Fibroblast of skin of left quadriceps (primary cell): ENCODE data around the gene LRRC26.

ENCODE experiments used
- DNase-seq, 2 experiments: peaks; one replicate each; pipeline ENCODE4 v3.0.0-alpha.2; 2013; ENCODE audit warnings: low read depth in 2 of 2

Gene LRRC26, protein sequence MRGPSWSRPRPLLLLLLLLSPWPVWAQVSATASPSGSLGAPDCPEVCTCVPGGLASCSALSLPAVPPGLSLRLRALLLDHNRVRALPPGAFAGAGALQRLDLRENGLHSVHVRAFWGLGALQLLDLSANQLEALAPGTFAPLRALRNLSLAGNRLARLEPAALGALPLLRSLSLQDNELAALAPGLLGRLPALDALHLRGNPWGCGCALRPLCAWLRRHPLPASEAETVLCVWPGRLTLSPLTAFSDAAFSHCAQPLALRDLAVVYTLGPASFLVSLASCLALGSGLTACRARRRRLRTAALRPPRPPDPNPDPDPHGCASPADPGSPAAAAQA

DNA sequence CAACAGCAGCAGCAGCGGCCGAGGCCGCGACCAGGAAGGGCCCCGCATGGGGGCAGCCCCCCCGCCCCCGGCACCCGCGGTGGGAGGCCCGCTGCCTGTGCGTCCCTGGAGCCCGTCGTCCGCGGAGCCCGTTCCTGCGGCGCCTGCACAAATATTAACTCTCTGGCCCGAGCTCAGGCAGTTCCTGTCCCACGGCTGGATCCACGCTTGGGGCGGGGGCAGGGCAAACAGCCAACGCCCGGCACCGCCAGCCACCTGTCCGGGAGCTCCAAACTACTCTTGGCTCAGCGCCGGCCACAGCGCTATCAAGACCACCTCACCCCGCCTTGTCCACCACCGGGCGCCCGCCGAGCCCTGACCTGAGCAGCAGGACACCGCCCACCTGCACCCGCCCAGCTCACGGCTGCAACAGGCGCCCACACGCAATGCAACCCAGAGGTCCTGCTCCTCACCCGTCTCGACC lies at the start of gene LRRC26:
LRRC26 (minus strand) TSS at position 156 of the 463 bp plus-strand sequence; CDS start at position 48, 108 bp downstream.
- DNase-seq, result no peak

DNA sequence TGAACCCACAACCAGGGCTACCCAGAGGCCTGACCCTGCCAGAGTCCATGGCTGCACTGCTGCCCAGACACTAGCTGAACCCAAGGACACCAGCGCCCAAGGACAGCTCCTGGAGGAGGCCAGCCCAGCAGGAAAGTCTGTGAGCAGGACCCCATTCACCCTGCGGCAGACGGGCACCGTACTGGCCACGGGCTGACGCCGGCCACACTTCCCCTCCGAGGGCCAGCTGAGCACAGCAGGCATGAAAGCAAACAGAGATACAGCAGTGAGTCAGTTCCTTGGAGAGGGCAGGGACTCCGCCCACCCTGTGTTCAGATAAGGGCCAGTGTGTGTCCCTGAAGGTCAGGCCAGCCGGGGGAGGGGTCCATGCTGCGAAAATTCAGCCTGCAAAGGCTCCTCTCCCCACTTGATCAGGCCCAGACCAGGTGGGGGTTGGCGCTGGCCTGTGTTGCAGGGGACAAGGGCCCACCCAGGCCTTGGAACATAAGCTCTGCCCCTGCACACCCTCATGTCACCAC lies 49.0 kb upstream of the LRRC26 start:
- DNase-seq, result no peak

DNA sequence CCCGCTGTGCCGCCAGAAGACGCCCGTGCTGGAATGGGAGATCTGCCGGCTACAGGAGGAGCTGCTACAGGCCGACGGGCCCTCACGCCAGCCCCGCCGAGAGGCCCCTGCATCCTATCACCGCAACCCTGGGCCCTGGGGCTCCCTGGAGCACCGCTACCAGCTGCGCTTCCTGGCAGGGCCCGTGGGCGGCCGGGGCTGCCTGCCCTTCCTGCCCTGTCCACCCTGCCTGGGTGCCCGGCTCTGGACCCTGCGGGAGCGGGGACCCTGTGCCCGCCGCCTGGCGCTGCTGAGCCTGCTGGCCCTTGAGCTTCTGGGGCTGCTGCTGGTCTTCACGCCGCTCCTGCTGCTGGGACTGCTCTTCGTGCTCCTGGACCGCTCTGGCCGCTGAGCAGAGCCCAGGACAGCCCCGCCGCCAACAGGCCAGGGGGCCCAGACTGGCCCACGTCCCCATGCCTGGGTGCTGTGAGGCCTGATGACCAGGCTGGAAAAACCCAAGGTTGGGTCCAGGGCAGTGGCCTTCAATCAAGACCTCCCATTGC lies 48.4 kb upstream of the LRRC26 start:
- no peak for DNase-seq

DNA sequence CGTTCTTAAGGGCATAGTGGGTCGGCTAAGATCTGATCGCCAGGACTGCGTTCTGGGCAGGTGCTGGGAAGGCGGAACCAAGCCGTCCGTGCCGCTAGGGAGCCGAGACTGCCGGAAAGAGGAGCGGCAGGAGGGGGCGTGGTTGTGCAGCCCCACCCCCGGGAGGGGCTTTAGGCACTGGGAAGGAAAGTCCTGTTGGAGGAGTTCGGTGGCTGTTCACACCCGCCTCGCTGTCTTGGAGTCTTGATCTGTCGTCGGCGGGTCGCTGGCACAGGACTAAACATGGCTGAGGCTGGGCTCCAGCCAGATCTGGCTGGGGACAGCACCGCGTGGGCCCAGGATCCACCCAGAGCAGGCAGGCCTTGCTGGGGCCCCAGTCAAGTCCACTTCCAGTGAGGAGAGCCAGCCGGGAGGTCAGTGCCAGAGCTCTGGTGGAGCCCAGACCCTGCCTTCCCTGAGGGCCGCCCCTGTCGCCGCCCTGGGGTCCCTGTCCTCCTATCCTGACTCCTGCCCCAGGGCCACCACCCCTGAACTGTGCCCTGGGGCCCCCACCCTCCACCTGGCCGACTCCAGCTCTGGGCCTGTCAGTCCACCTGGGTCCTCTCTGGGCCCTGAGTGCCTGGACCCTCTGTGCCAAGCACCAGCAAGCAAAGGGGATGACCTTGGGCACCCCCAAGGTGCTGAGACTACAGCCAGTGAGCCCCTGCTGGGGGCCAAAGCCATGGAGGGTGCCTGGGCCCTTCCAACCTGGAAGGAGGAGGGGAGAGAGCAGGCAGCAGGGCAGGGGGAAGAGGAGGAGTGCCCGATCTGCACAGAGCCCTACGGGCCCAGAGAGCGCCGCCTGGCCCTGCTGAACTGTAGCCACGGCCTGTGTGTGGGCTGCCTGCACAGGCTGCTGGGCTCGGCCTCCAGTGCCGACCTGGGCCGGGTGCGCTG lies 47.7 kb upstream of the LRRC26 start:
- no peak for DNase-seq

DNA sequence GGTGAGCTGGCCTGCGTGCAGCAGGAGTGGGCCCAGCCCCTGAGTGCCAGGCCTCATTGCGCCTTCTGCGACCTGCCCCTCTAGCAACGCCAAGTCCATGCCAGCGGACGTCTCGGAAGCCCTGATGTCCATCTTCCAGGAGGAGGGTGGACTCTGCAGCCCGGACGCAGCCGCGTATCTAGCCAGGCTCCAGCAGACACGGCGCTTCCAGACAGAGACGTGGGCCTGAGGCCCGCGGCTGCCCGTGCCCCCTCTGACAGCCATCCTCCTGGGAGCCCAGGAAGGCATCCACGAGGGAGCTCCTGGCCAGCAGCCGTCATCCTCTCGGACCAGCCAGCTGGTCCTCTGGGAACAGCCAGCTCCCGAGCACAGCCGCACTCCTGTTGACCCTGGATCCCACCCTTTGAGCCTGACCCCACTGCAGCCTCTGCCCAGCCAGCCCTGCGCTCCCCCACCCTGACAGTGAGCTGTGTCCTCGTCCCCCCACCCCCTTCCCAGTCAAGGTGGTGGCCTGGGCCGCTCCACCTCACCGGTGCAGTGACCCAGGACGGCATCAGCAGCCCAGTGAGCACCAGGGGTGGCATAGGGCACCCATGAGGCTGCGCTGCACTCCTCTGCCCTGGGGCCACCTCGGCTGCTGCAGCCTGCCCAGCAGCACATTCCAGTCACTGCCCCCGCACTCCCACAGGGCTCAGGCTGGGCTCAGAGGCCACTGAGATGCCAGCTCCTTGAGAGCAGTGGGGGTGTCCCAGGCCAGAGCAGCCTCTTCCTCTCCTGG lies 46.5 kb upstream of the LRRC26 start:
- DNase-seq, result no peak

DNA sequence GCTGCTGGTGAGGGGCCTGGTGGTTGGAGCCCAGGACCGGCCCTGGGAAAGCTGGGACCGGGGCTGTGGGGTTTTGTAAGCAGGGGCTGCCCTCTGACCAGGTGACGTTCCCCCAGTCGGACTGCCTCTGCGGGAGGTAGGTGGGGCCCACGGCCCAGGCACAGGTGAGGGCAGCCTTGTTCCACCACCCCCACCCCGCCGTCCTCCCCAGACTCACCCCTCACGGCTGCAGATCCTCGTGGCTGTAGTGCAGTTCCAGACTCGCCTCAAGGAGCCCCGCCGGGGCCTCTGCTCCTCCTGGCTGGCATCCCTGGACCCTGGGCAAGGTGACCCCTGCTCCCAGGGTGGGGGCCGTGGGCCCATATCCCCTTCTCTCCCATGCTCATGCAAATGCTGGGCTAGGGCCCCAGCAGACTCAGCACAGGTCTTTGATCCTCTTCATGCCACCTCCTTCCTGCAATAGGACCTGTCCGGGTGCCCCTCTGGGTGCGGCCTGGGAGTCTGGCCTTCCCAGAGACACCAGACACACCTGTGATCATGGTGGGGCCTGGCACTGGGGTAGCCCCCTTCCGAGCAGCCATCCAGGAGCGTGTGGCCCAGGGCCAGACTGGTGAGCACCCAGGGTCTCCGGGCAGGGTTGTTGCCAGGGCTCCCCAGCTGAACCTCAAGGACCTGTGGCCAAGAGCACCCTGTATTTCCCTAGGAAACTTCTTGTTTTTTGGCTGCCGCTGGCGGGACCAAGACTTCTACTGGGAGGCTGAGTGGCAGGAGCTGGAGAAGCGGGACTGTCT lies 45.5 kb upstream of the LRRC26 start:
- no peak for DNase-seq

DNA sequence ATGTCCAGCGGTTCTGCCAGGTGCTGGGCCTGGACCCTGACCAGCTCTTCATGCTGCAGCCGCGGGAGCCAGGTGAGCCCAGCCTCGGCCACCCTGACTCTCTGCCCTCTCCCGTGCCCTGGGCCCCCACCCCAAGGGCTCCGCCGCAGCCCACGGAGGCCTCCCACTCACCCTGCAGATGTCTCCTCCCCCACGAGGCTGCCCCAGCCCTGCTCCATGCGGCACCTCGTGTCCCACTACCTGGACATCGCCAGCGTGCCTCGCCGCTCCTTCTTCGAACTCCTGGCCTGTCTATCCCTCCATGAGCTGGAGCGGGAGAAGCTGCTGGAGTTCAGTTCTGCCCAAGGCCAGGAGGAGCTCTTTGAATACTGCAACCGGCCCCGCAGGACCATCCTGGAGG lies 44.8 kb upstream of the LRRC26 start:
- no peak for DNase-seq

DNA sequence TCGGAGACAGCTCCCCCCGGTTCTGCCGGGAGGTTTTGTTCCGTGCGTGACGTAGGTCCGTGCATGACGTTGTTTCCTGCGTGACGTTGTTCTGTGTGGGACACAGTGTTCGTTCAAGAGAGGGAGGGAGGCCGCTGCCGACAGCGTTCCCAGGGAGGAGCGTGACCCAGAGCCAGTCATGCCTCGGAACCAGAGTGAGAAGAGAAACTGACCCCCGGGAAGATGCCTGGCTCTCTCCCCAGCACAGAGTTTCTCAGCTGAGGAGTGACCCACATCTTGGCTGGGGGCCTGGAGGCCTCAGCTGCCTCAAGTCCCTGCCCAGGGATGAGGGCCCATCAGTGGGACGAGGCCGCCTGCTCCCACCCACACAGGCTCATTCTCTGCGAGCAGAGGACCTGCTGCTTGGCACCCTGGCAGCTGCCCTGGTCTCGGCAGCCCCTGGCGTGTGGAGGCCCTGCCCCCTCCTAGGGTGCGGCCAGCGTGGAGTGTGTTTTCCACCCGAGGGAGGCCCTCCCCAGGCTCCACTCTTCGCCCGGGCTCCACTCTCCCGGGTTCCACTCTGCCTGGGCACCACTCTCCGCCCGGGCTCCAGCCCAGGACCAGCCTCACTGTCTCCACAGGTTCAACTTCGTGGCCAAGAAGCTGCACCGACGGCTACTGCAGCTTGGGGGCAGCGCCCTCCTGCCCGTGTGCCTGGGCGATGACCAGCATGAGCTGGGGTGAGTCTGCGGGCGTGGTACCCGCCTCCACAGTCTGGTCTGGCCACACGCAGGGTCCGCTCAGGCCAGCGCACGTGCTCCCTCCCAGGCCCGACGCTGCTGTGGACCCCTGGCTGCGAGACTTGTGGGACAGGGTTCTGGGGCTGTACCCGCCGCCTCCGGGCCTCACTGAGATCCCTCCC lies 43.6 kb upstream of the LRRC26 start:
- no peak for DNase-seq

DNA sequence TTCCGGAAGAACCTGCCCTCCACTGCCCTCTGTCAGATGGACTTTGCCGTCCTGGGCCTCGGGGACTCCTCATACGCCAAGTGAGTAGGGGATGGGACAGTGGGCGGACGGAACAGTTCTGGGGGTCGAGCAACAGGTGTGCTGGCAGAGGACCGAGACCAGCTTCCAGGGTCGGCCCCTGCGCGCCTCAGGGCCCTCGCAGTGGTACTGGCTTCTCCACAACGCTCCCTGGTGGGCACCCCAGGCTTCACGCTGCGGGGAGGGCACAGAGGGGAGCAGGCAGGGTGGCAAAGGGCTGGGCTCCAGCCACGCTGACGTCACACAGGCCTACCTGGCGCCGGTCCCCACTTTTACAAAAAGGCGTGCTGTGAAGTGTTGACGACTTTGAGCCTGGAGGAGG lies 42.7 kb upstream of the LRRC26 start:
- no peak for DNase-seq

DNA sequence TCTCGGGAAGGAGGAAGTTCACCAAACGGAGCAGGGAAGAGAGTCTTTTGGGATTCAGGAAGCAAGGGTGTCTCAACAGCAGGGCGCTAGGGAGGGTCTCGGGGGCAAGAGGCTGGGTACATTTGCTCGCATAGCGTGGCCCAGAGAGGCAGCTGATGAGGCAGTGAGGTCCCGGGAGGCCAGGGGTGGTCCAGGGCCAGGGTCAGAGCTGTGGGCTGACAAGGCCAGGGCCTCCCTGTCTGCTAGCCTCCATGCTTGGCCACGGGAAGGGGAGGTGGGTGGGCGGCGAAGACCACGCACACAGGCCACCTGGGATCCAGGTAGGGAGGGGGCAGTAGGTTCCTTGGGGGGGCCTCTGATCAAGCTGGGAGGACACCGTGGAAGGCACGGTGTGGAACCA lies 41.7 kb upstream of the LRRC26 start:
- DNase-seq, result no peak

DNA sequence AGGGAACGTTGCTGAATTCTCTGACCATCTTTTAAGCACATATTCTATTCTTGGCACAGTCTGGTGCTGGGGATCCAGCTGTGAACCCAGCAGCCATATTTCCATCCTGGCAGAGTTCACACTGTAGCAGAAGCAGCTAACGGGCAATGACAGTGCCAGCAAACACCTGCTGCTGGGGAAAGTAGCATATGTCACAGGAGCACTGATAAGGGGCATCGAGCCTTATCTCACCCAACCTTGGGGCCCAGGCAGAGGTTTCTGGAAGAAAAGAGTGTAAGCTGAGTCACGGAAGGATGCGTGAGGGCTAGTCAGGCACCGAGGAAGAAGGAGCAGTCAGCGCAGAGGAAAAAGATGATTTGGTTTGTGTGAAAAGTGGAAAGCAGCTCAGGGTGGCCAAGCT lies 36.8 kb upstream of the LRRC26 start:
- no peak for DNase-seq

DNA sequence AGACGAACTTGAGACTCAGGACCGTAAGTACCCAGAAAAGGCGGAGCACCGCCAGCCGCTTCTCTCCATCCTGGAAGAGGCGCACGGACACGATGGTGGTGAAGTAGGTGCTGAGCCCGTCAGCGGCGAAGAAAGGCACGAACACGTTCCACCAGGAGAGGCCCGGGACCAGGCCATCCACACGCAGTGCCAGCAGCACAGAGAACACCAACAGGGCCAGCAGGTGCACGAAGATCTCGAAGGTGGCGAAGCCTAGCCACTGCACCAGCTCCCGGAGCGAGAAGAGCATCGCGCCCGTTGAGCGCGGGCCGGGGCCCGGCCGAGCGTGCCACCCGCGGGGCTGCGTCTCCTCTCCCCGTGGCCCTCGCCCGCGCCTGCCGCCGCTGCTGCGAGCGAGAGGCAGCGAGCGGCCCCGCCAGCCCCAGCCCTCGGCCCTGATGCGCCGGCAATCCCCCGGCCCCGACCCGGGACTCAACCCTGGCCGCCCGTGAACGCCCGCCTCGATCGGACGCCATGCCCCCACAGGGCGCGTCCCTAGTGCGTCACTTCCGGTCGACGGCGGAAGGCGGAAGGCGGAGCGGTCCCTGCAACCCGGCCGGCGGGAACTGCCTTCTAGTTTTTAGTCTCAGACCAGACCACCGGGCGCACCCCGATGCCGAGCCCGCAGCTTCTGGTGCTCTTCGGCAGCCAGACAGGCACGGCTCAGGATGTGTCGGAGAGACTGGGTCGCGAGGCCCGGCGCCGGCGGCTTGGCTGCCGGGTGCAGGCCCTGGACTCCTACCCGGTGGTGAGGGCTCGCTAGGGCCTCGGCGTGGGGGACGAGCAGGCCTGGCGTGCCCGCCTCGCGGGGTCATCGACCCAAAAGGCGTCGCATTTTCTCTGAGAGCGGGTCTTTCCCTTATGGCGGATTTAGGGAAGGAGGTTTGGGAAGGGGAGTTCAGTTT lies 35.5 kb upstream of the LRRC26 start, which contains the start of the genes NDOR1 and TMEM203:
NDOR1 (plus strand) TSS at position 575 of the 944 bp plus-strand sequence; CDS start at position 653, 78 bp downstream.
TMEM203 (minus strand) TSS at position 523 of the 944 bp plus-strand sequence; CDS start at position 289, 234 bp downstream.
- peak; percentile 57 to 58 for DNase-seq

DNA sequence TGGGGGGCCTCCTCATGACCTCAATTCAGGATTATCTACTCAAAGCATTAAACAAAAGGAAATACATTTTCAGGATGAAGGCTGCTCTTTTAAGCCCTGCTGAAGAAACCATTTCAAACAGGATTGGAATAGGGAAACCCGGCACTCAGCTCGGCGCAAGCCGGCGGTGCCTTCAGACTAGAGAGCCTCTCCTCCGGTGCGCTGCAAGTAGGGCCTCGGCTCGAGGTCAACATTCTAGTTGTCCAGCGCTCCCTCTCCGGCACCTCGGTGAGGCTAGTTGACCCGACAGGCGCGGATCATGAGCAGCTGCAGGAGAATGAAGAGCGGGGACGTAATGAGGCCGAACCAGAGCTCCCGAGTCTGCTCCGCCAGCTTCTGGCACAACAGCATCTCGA lies 34.9 kb upstream of the LRRC26 start:
- no peak for DNase-seq

DNA sequence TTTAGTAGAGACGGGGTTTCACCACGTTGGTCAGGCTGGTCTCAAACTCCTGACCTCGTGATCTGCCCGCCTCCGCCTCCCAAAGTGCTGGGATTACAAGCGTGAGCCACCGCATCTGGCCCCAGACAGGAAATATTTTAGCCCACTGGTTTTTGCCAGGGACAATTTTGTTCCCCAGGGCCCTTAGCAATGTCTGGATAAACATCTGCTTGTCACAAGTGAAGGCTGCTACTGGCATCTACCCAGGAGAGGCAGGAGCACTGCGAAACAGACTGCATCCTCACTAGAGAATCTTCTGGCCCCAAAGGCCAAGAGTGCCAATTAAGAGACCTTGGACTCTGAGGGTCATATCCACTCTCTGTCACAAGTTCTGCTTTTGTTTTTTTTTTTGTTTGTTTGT lies 33.1 kb upstream of the LRRC26 start:
- no peak for DNase-seq

DNA sequence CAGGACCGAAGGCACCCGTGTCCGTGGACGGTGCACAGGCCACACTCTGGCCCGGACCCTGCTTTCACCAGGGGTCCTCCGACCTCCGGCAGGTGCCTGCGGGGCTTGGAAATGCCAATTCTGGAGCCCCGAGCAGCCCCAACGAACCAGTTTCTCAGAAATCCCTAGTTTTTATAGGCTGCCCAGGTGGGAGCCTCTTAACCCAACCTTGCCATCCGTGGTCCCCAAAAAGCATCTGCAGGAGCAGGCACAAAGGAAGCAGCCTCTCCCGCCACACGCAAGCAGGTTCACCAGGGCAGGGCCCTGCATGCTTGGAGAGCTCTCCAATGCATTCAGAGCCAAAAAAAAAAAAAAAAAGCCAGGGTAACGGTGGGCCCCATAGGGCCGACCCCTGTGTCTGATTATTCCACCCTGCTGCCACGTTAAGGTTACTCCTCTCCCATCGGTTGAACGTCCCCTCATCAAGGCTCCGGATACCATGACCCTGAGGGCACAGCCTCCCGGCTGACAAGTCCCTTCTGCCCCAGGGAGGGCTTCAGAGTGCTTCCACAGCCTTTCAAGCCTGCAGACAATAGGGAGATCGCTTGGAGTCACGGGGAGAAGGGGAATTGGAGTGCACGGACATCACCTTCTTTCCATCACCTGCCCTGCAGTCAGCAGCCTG lies 31.5 kb upstream of the LRRC26 start:
- DNase-seq, result no peak

DNA sequence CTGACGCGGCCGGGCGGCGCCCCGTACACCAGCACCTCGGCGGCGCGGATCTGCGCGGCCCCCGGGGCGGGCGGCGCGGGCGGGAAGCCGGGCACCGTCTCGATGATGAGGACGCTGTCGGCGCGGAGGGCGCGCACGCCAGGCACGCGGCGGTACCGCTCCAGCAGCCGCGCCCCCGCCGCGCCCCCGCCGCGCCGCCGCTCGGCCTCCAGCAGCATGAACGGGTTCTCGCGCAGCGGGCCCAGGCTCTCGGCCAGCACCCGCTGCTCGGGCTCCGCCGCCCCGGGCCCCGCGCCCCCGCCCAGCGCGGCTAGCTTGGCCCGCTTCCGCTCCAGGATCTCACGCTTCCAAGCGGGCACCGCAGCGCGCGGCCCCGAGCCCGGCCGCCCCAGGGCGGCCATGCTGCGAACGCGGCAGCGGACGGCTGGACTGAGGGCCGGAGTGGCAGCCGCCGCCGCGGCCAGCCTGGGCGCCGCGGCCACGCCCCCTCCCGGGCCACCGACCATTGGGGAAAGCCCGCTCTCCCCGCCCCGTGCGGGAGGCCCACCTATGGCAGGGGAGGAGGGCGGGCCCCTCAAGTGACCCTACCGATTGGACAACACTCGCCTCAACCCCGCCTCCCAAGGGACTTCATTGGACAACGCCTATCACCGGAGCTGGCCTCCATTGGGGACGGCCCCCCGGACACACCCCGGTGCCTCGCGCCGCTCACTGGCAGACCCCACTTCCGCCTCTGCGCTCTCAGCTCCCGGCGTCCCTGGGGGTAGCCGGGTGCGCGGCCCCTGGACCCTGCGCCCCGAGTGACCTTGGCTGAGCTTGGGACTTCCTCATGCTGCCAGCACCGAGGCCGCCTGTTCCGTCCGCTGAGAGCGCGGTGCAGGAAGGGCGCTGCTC lies 30.7 kb upstream of the LRRC26 start, which contains the start of gene TPRN:
TPRN (minus strand) TSS at position 431 of the 894 bp plus-strand sequence; CDS start at position 401, 30 bp downstream.
- peak; percentile 99 for DNase-seq
